ENCODE data around the gene TEAD4.

DNA sequence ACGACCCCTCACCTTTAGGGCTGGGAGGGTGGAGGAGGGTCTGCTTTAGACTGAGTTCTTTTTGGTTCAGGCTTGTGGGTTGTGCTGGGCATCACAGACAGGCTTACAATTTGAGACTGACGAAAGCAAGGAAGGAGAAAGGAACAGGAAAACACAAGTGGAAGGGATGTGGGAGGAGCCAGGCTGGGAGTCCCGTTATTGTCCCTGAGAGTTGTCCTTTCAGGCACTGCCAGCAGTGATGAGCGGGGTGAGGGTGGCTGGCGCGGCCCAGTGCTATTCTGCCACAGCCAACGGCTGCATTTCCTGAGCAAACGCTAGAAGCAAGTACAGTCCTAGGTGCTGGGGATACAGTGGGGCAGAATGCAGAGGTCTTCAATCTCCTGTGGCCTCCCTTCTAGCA lies 88.8 kb downstream of the TEAD4 start:
- TF ChIP-seq CTCF (IDR thresholded peaks at IDR 0.05) (no peak), POLR2A (IDR thresholded peaks at IDR 0.05) (no peak)
